KBM-7 (cell line): ENCODE data around the gene SLC6A8.
A peak's percentile ranks its signal among the peaks of the same experiment; 100 is the strongest.
"Not testable (repeated sequence)": the region's sequence is repeated elsewhere in the genome, so short reads cannot be mapped to it uniquely, and the experiment has no call there.

Experiments used
- DNase-seq: peaks from one replicate; pipeline ENCODE4 v3.0.0-alpha.2; 2015
- in situ Hi-C: fragments of 300-500 bp; cut with MboI; formaldehyde crosslinking; loops from 2 replicates; pipeline ENCODE4 v1.14.3; 2020; ENCODE audit warnings: low sequenced_read_pairs, low pct_unique_long_range_greater_than_20kb, mixed read lengths

Gene SLC6A8

GRCh38 chrX:153669901-153670731 lies 17.6 kb upstream of the SLC6A8 start:
- no peak for DNase-seq
- in situ Hi-C loops: loop anchor here (25.0 kb wide), 2 partner anchors 108 to 708 kb away; no protein-coding TSS in a partner anchor

GRCh38 chrX:153670748-153671588 lies 16.8 kb upstream of the SLC6A8 start:
- DNase-seq: no peak
- in situ Hi-C loops: loop anchor here (25.0 kb wide), 2 partner anchors 109 to 709 kb away; no protein-coding TSS in a partner anchor

- DNase-seq: no peak
- in situ Hi-C loops: loop anchor here (25.0 kb wide), 2 partner anchors 110 to 710 kb away; no protein-coding TSS in a partner anchor
These were observed 15.9 kb upstream of the SLC6A8 start for GRCh38 chrX:153671589-153672530.

- peak; percentile 61 for DNase-seq
- in situ Hi-C loops: loop anchor here (25.0 kb wide), 2 partner anchors 110 to 710 kb away; no protein-coding TSS in a partner anchor
These were observed 14.9 kb upstream of the SLC6A8 start for GRCh38 chrX:153672531-153673427.

- in situ Hi-C loops: loop anchor here (25.0 kb wide), 2 partner anchors 111 to 711 kb away; no protein-coding TSS in a partner anchor
- DNase-seq: no peak
These were observed 14.1 kb upstream of the SLC6A8 start, which contains the start of gene PNCK for GRCh38 chrX:153673428-153674218. Gene PNCK (minus strand): TSS chrX:153673813. CDS start chrX:153673076, 737 bp downstream.

- DNase-seq: no peak
- in situ Hi-C loops: loop anchor here (25.0 kb wide), 2 partner anchors 112 to 712 kb away; no protein-coding TSS in a partner anchor
These were observed 13.4 kb upstream of the SLC6A8 start for GRCh38 chrX:153674219-153674851.

- DNase-seq: no peak
- in situ Hi-C loops: no loop called here
These were observed 6.6 kb upstream of the SLC6A8 start for GRCh38 chrX:153681175-153681574.

GRCh38 chrX:153683486-153683885 lies 4.2 kb upstream of the SLC6A8 start:
- in situ Hi-C loops, DNase-seq: not testable (repeated sequence)

GRCh38 chrX:153684467-153685155 lies 3.1 kb upstream of the SLC6A8 start:
- in situ Hi-C loops: no loop called here
- DNase-seq: no peak

GRCh38 chrX:153685156-153685536 lies 2.6 kb upstream of the SLC6A8 start:
- DNase-seq: no peak
- in situ Hi-C loops: no loop called here

GRCh38 chrX:153685751-153686696 lies 1.7 kb upstream of the SLC6A8 start:
- peak; percentile 47 for DNase-seq
- in situ Hi-C loops: no loop called here

- in situ Hi-C loops: no loop called here
- no peak for DNase-seq
These were observed 1.0 kb upstream of the SLC6A8 start for GRCh38 chrX:153686711-153687110.

GRCh38 chrX:153688071-153688470 lies 345 bp downstream of the SLC6A8 start:
- DNase-seq: no peak
- in situ Hi-C loops: no loop called here

GRCh38 chrX:153688506-153688905 lies 780 bp downstream of the SLC6A8 start:
- in situ Hi-C loops: no loop called here
- no peak for DNase-seq
